Stomach (tissue), 4 donors: Measurements from ENCODE around the gene ABCA3.

Experiments used
- EP300 ChIP-seq: sonication (generic); formaldehyde crosslinking; IDR thresholded peaks from one replicate; pipeline ENCODE4 v1.6.1; 2017; ENCODE audit warnings: antibody characterized with exemption
- POLR2A ChIP-seq, 4 donors: fragments of 450-650 bp; IDR thresholded peaks; one replicate each; pipeline ENCODE4 v1.6.1; 2016; ENCODE audit warnings: antibody characterized with exemption in 4 of 4, control low read depth in 2 of 4, mild to moderate bottlenecking in 1 of 4, moderate library complexity in 1 of 4
- POLR2AphosphoS5 ChIP-seq, 3 donors: sonication (generic); formaldehyde crosslinking; IDR thresholded peaks; one replicate each; pipeline ENCODE4 v1.6.1; 2016; ENCODE audit warnings: antibody characterized with exemption in 3 of 3
- TF ChIP-seq, protein P1 (sequence below), 7 experiments: fragments of 450-650 bp in 4 of 7; fragments of 200-600 bp in 3 of 7; sonication (generic) in 3 of 7; IDR thresholded peaks; one replicate each; pipeline ENCODE4 v1.5.1; 2016 to 2019; ENCODE audit warnings: antibody characterized with exemption in 7 of 7, control low read depth in 2 of 7, mild to moderate bottlenecking in 1 of 7

DNA sequence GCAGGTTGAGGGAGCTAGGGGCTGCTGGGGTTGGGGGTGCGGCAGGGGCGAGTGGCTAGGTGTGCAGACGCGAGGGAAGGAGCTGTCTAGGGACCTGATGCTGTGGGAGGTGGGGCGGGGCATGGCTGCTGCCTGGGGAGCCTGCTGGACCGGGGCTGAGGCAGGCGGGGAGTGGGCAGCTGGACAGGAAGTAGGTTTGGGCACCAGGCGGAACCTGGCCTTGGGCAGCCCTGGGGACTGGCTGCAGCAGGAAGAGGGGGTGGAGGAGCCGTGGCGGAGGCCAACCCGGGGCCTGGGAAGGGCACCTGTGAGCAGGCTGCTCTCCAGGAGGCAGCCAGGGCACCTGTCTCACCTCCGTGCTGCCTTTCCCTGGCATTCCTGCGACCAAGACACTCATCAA lies 110.2 kb downstream of the ABCA3 start:
- TF ChIP-seq, protein P1, sequence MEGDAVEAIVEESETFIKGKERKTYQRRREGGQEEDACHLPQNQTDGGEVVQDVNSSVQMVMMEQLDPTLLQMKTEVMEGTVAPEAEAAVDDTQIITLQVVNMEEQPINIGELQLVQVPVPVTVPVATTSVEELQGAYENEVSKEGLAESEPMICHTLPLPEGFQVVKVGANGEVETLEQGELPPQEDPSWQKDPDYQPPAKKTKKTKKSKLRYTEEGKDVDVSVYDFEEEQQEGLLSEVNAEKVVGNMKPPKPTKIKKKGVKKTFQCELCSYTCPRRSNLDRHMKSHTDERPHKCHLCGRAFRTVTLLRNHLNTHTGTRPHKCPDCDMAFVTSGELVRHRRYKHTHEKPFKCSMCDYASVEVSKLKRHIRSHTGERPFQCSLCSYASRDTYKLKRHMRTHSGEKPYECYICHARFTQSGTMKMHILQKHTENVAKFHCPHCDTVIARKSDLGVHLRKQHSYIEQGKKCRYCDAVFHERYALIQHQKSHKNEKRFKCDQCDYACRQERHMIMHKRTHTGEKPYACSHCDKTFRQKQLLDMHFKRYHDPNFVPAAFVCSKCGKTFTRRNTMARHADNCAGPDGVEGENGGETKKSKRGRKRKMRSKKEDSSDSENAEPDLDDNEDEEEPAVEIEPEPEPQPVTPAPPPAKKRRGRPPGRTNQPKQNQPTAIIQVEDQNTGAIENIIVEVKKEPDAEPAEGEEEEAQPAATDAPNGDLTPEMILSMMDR (IDR thresholded peaks at IDR 0.05), result no peak
- TF ChIP-seq POLR2AphosphoS5 (IDR thresholded peaks at IDR 0.05), result no peak
- no peak for TF ChIP-seq POLR2A (IDR thresholded peaks at IDR 0.05)
- TF ChIP-seq EP300, result no peak
